ENCODE measurements around the gene SLC35F1. TPM values are rescaled to one million over a fixed set of nuclear protein-coding genes. Genes with fewer than 3 reads are reported as not detected.

SLC35F1 gene
- total RNA-seq, 4 donors from 2014 or later, result 0.28 to 0.53 (median 0.40) TPM; not detected in 1

GRCh38 chr6:118223316-118223715, 316.3 kb downstream of the SLC35F1 start:
- Histone ChIP-seq H3K27ac (no peak overlapping the region), H3K4me3 (no peak overlapping the region), H3K4me1 (no peaks in the 10 kb centered on the region), H3K36me3 (no peaks in the 10 kb centered on the region), H3K27me3 (no peaks in the 10 kb centered on the region), H3K9me3 (no peaks in the 10 kb centered on the region)
- DNase-seq, result no peak
- TF ChIP-seq CTCF (IDR thresholded peaks at IDR 0.05) (no peak), POLR2A (IDR thresholded peaks at IDR 0.05) (no peak)

GRCh38 chr6:118228886-118229285, 321.8 kb downstream of the SLC35F1 start:
- H3K4me3 ChIP-seq, result no peak overlapping the region
- no peak for TF ChIP-seq POLR2A (IDR thresholded peaks at IDR 0.05)
- no peak for TF ChIP-seq CTCF (IDR thresholded peaks at IDR 0.05)
- no peak overlapping the region for H3K27ac ChIP-seq
- no peaks in the 10 kb centered on the region for H3K36me3 ChIP-seq
- no peaks in the 10 kb centered on the region for H3K27me3 ChIP-seq
- DNase-seq, result no peak
- H3K9me3 ChIP-seq, result no peaks in the 10 kb centered on the region
- H3K4me1 ChIP-seq, result no peaks in the 10 kb centered on the region

GRCh38 chr6:118240878-118241528, 333.9 kb downstream of the SLC35F1 start:
- Histone ChIP-seq H3K4me1 (no peaks in the 10 kb centered on the region), H3K27me3 (no peaks in the 10 kb centered on the region), H3K36me3 (no peaks in the 10 kb centered on the region), H3K9me3 (no peaks in the 10 kb centered on the region), H3K27ac (no peak overlapping the region), H3K4me3 (no peak overlapping the region)
- no peak for TF ChIP-seq CTCF (IDR thresholded peaks at IDR 0.05)
- no peak for TF ChIP-seq POLR2A (IDR thresholded peaks at IDR 0.05)
- DNase-seq, result no peak

- no peak overlapping the region for H3K27ac ChIP-seq
- no peak overlapping the region for H3K4me3 ChIP-seq
- H3K27me3 ChIP-seq, result no peaks in the 10 kb centered on the region
- H3K36me3 ChIP-seq, result no peaks in the 10 kb centered on the region
- no peak for TF ChIP-seq CTCF (IDR thresholded peaks at IDR 0.05)
- TF ChIP-seq POLR2A (IDR thresholded peaks at IDR 0.05), result no peak
- no peaks in the 10 kb centered on the region for H3K4me1 ChIP-seq
- no peaks in the 10 kb centered on the region for H3K9me3 ChIP-seq
- DNase-seq, result no peak
These were observed 339.3 kb downstream of the SLC35F1 start for GRCh38 chr6:118246406-118246805.

GRCh38 chr6:118248171-118248570, 341.1 kb downstream of the SLC35F1 start:
- H3K4me3 ChIP-seq, result no peak overlapping the region
- DNase-seq, result no peak
- no peaks in the 10 kb centered on the region for H3K4me1 ChIP-seq
- no peaks in the 10 kb centered on the region for H3K36me3 ChIP-seq
- no peak overlapping the region for H3K27ac ChIP-seq
- TF ChIP-seq POLR2A (IDR thresholded peaks at IDR 0.05), result no peak
- no peaks in the 10 kb centered on the region for H3K9me3 ChIP-seq
- no peaks in the 10 kb centered on the region for H3K27me3 ChIP-seq

GRCh38 chr6:118249680-118250079, 342.6 kb downstream of the SLC35F1 start:
- Histone ChIP-seq H3K27me3 (no peaks in the 10 kb centered on the region), H3K9me3 (no peaks in the 10 kb centered on the region), H3K4me3 (no peak overlapping the region), H3K4me1 (no peaks in the 10 kb centered on the region), H3K27ac (no peak overlapping the region), H3K36me3 (no peaks in the 10 kb centered on the region)
- DNase-seq, result no peak
- TF ChIP-seq POLR2A (IDR thresholded peaks at IDR 0.05) (no peak), CTCF (IDR thresholded peaks at IDR 0.05) (no peak)
